WI38 (cell line): Measurements from ENCODE around the gene TOMM5.

Experiments
- H3K4me3 ChIP-seq: 2 replicates; pipeline ENCODE4 v1.5.1; 2011; ENCODE audit warnings: low read depth, mild to moderate bottlenecking, control low read depth, low read length
- TF ChIP-seq, protein P1 (sequence below): IDR thresholded peaks from 2 replicates; pipeline ENCODE4 v1.5.1; 2012; ENCODE audit warnings: low read depth, mild to moderate bottlenecking, control low read depth, low read length

Gene TOMM5

DNA sequence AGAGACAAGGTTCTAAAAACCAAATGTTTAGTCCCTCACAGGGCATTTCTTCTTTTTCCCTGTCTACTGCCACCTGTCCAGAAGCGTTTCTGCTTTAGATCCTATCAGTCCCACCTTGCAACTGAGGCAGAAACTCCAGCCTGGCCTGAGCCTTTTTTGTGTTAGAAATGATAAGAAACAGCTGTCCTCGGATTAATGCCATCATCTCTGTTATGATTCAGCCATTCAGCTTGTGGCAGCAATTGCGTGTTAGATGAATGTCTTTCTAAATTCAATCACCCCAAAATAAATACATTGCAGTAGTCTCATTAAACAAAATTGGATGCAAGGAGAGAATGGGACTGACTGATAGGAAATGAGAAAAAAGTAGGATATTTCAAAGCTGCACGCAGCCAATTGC lies 30.1 kb upstream of the TOMM5 start:
- no peak overlapping the region for H3K4me3 ChIP-seq
- TF ChIP-seq, protein P1, sequence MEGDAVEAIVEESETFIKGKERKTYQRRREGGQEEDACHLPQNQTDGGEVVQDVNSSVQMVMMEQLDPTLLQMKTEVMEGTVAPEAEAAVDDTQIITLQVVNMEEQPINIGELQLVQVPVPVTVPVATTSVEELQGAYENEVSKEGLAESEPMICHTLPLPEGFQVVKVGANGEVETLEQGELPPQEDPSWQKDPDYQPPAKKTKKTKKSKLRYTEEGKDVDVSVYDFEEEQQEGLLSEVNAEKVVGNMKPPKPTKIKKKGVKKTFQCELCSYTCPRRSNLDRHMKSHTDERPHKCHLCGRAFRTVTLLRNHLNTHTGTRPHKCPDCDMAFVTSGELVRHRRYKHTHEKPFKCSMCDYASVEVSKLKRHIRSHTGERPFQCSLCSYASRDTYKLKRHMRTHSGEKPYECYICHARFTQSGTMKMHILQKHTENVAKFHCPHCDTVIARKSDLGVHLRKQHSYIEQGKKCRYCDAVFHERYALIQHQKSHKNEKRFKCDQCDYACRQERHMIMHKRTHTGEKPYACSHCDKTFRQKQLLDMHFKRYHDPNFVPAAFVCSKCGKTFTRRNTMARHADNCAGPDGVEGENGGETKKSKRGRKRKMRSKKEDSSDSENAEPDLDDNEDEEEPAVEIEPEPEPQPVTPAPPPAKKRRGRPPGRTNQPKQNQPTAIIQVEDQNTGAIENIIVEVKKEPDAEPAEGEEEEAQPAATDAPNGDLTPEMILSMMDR = no peak

GRCh38 chr9:37621273-37622121 lies 29.1 kb upstream of the TOMM5 start:
- TF ChIP-seq, protein P1 = no peak
- no peak overlapping the region for H3K4me3 ChIP-seq

DNA sequence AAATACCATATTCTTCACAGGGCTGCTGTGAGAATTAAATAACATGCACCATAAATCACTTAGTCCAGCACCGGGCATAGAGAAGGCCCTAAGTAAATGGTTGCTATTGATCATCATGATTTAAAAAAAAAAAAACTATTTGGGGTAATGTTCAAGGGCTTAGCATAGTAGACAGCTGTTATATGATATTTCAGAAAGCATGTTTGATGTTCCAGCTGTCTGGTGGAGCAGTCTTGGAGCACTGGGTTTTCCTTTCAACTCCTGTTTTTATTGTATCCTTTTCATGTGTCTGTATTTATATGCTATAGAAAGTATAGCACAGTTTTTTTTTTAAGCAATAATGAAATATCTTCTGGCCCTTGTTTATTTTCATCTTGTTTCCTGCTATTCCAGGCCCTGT lies 28.0 kb upstream of the TOMM5 start:
- TF ChIP-seq, protein P1 = no peak
- H3K4me3 ChIP-seq = no peak overlapping the region

- TF ChIP-seq, protein P1 = no peak
- H3K4me3 ChIP-seq = no peak overlapping the region
Observed at GRCh38 chr9:37619806-37620205, 27.4 kb upstream of the TOMM5 start.

DNA sequence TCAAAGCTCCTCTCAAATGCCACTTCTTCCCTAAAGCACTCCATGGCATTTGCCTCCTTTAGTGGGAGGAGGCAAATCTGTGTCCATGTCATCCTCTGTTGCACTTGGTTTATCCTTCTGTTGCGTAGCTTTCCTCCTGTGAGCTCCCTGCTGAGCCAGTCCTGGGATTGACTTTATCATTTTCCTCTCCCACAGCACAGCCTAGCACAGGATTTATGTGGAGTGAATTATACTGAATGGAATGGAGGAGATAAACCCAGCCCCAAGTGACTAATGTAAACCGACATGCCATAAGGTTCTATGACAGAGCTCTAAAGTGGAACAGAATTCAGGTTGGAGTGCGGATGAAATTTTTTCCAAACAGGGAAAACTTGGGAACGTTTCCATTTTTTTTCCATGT lies 26.4 kb upstream of the TOMM5 start:
- TF ChIP-seq, protein P1 = no peak
- peak overlapping the region; percentile 16; the same call in 1 of the 2 replicates for H3K4me3 ChIP-seq

DNA sequence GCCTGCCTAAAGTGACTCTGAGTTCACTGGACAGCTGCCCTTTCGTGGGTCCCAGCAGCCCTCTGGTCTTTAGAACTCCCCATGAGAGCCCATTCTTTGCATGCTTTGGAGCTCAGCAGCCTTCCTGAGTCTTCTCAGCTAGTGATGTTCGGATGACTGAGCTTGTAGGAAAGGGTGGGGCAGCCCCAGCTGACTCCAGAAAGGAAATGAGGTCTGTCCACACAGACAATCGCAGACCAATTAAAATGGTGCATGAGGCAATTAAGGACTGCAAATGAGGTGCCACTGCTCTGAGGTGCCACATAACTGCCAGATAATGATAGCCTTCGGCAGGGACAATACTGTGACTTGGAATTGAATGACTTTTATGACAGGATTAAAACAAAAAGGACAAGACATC lies 25.4 kb upstream of the TOMM5 start:
- TF ChIP-seq, protein P1 = no peak
- H3K4me3 ChIP-seq = no peak overlapping the region; the same call in 1 of the 2 replicates

GRCh38 chr9:37617161-37617560 lies 24.8 kb upstream of the TOMM5 start:
- TF ChIP-seq, protein P1 = no peak
- H3K4me3 ChIP-seq = no peak overlapping the region
